PFSK-1 (cell line): ENCODE results near the gene ZDHHC24.
A peak's percentile ranks its signal among the peaks of the same experiment; 100 is the strongest.

Source experiments
- FOXP2 ChIP-seq: optimal IDR thresholded peaks from 2 replicates; pipeline ENCODE3; 2011; ENCODE audit warnings: borderline replicate concordance, control low read depth, inconsistent platforms; ENCODE audit not compliant: insufficient read depth; ENCODE audit errors: extremely low read length, extremely low read depth
- POLR2AphosphoS5 ChIP-seq: IDR thresholded peaks from 2 replicates; pipeline ENCODE4 v1.6.1; 2012; ENCODE audit warnings: low read depth, mild to moderate bottlenecking, control low read depth, low read length, moderate library complexity
- SIN3A ChIP-seq: IDR thresholded peaks from 2 replicates; pipeline ENCODE4 v1.6.1; 2012; ENCODE audit warnings: mild to moderate bottlenecking, low read length, moderate library complexity, borderline replicate concordance; ENCODE audit not compliant: insufficient read depth
- TAF1 ChIP-seq: IDR thresholded peaks from 2 replicates; pipeline ENCODE4 v1.6.1; 2012; ENCODE audit warnings: low read length, control low read depth, borderline replicate concordance; ENCODE audit not compliant: insufficient read depth
- TF ChIP-seq, protein P1 (sequence below), 2 experiments: IDR thresholded peaks; 2 replicates each; pipeline versions ENCODE4 v1.6.1 to v1.8.0; 2011 to 2012; ENCODE audit warnings: low read depth in 2 of 2, low read length in 2 of 2, control low read depth in 1 of 2, inconsistent platforms in 1 of 2, mild to moderate bottlenecking in 1 of 2, moderate library complexity in 1 of 2; ENCODE audit not compliant: insufficient read depth in 1 of 2

Gene ZDHHC24

DNA sequence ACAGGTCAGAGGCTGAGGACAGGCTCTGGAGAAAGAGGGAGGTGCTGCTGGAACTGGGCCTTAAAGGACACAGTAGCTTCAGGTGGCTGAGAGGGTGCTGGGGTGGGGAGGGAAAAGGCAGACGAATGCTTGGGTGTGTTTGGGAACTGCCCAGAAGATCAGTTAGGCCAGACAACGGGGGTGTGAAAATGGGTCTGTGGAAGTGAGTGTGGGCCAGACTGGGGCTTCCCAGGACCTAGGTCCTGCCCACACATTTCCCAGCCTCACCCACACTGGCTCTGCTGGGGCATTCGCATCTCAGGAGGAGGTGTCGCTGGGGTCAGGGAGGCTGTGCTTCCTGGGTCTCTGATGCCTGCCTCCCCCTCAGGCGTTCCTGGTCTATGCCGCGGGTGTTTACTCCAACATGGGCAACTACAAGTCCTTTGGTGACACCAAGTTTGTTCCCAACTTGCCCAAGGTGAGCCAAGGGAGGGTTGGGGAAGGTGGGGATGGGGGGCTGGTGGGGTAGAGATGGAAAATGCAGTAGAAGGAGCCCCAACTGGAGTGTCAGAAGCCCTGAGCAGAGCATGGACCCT is 61.0 kb downstream of the ZDHHC24 start:
- no peak for TF ChIP-seq FOXP2
- TF ChIP-seq, protein P1, sequence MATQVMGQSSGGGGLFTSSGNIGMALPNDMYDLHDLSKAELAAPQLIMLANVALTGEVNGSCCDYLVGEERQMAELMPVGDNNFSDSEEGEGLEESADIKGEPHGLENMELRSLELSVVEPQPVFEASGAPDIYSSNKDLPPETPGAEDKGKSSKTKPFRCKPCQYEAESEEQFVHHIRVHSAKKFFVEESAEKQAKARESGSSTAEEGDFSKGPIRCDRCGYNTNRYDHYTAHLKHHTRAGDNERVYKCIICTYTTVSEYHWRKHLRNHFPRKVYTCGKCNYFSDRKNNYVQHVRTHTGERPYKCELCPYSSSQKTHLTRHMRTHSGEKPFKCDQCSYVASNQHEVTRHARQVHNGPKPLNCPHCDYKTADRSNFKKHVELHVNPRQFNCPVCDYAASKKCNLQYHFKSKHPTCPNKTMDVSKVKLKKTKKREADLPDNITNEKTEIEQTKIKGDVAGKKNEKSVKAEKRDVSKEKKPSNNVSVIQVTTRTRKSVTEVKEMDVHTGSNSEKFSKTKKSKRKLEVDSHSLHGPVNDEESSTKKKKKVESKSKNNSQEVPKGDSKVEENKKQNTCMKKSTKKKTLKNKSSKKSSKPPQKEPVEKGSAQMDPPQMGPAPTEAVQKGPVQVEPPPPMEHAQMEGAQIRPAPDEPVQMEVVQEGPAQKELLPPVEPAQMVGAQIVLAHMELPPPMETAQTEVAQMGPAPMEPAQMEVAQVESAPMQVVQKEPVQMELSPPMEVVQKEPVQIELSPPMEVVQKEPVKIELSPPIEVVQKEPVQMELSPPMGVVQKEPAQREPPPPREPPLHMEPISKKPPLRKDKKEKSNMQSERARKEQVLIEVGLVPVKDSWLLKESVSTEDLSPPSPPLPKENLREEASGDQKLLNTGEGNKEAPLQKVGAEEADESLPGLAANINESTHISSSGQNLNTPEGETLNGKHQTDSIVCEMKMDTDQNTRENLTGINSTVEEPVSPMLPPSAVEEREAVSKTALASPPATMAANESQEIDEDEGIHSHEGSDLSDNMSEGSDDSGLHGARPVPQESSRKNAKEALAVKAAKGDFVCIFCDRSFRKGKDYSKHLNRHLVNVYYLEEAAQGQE (IDR thresholded peaks at IDR 0.05; ENCODE audit: insufficient read depth in 1 of 2, low read depth in 2 of 2, low read length in 2 of 2), result no peak
- TF ChIP-seq TAF1, result no peak
- no peak for TF ChIP-seq POLR2AphosphoS5
- TF ChIP-seq SIN3A, result no peak

GRCh38 chr11:66480117-66480938 is 65.5 kb downstream of the ZDHHC24 start, which contains the start of gene DPP3:
TSS of gene DPP3 (plus strand) at chr11:66480434. CDS start at chr11:66482201, 1,767 bp downstream.
- TF ChIP-seq SIN3A, result peak; percentile 94; the same call in 1 of the 2 replicates
- TF ChIP-seq TAF1, result peak; percentile 81; the same call in 1 of the 2 replicates
- TF ChIP-seq FOXP2, result peak; percentile 77
- TF ChIP-seq, protein P1 (IDR thresholded peaks at IDR 0.05; ENCODE audit: insufficient read depth in 1 of 2, low read depth in 2 of 2, low read length in 2 of 2), result no peak; a peak in 1 of 4 replicates
- peak; percentile 82 for TF ChIP-seq POLR2AphosphoS5

GRCh38 chr11:66479394-66480116 is 66.3 kb downstream of the ZDHHC24 start:
- TF ChIP-seq FOXP2, result no peak
- TF ChIP-seq SIN3A, result no peak; the same call in 1 of the 2 replicates
- TF ChIP-seq POLR2AphosphoS5, result no peak
- TF ChIP-seq, protein P1 (IDR thresholded peaks at IDR 0.05; ENCODE audit: insufficient read depth in 1 of 2, low read depth in 2 of 2, low read length in 2 of 2), result no peak
- no peak; the same call in 1 of the 2 replicates for TF ChIP-seq TAF1

DNA sequence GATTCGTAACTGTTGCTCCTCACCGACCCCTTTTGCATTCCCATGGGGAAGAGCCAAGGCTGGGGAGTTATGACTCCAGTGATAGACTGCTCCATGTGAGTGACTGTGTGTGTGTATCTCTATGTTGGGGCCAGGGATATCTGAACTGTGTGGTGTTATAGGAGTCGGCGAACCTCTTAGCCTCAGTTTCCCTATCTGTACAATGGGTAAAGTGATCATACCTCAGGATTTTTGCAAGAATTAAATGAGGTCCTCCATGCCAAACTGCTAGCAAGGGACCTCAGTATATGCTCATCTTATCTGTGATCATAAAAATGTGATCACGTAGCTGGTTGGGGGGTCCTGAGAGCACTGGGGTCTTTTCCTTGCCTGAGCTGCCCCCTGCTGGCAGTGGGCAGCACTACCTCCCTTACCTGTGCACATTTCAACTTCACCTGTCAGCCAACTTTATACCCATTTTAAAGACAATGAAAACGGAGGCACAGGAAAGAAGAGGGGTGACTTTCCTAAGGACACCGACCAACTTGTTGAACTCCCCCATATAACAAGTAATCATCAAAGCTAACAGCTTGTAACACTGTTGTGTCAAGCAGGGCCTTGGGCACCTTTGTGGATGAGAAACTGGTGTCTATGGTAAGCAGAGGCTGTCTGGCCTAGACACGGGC is 67.0 kb downstream of the ZDHHC24 start:
- no peak for TF ChIP-seq FOXP2
- no peak; the same call in 1 of the 2 replicates for TF ChIP-seq SIN3A
- TF ChIP-seq TAF1, result peak; percentile 58; the same call in 1 of the 2 replicates
- no peak for TF ChIP-seq POLR2AphosphoS5
- TF ChIP-seq, protein P1 (IDR thresholded peaks at IDR 0.05; ENCODE audit: insufficient read depth in 1 of 2, low read depth in 2 of 2, low read length in 2 of 2), result peak; percentile 27 to 47; a peak in 2 of 4 replicates
